ENCODE results near the gene SCAP.

GRCh38 chr3:47432673-47433072 is 43.1 kb downstream of the SCAP start:
- TF ChIP-seq POLR2AphosphoS5 (IDR thresholded peaks at IDR 0.05; ENCODE audit: low read depth, low read length) (no peak), TEAD2 (CRISPR knock-in tag; IDR thresholded peaks at IDR 0.05) (no peak), CTCF (CRISPR knock-in tag; IDR thresholded peaks at IDR 0.05) (no peak), ZBTB44 (CRISPR knock-in tag; IDR thresholded peaks at IDR 0.05) (no peak), ZNF276 (CRISPR knock-in tag; IDR thresholded peaks at IDR 0.05; ENCODE audit: low read depth) (no peak), ZNF446 (CRISPR knock-in tag; IDR thresholded peaks at IDR 0.05) (no peak), EZH2 (conservative IDR thresholded peaks at IDR 0.05; ENCODE audit: low read depth, low read length) (no peak)

All from HepG2 (cell line).